HCEC 1CT (cell line): Measurements from ENCODE around the gene JHY.

Experiments
- DNase-seq: peaks from one replicate; pipeline ENCODE4 v3.0.0-alpha.2; 2017

The JHY gene

DNA sequence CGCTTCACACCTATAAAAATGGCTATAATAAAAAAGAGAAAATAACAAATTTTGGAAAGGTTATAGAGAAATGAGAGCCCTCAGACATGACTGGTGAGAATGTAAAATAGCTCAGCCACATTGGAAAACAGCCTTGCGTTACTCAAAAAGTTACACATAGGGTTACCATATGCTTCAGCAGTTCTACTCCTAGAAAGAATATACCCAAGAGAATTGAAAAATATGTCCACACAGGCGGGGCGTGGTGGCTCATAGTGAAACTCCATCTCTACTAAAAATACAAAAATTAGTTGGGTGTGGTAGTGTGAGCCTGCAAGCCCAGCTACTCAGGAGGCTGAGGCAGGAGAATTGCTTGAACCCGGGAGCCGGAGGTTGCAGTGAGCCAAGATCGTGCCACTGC, 7.6 kb upstream of the JHY start:
- DNase-seq: no peak

DNA sequence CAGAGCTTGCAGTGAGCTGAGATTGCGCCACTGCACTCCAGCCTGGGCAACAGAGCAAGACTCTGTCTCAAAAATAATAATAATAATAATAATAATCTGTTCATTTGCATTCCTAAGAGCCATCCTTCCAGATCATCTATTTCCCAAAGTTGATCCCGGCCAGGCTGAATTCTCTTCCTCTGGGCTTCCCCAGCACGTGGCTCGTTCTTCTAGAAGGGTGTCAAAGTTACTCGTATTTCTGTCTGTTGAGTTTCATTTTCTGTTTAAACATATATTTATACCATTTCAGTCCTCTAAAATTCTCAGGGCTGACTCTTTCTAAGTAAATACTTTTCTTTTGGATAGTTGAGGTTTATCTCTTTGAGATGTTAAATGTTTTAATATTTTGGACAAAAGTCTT, 4.8 kb upstream of the JHY start:
- no peak for DNase-seq

DNA sequence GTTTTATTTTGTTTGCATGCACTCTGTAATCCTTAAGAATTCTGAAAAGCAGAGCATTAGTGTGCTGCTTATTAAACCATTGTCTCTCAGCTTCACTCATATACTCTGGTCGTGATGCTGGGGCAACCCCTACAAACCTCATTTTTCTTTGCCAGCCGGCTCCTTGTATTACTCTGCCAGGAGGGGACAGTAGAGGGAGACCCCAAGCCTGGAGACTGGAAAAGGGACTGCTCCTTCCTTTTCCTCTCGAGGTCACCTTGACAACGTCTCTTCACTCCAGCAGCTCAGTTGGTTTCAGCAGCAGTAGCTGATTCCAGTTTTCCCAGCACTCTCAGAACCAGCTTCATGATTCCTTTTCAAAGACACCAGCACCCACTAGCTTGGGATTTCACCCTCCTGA, 2.8 kb upstream of the JHY start:
- DNase-seq: no peak

DNA sequence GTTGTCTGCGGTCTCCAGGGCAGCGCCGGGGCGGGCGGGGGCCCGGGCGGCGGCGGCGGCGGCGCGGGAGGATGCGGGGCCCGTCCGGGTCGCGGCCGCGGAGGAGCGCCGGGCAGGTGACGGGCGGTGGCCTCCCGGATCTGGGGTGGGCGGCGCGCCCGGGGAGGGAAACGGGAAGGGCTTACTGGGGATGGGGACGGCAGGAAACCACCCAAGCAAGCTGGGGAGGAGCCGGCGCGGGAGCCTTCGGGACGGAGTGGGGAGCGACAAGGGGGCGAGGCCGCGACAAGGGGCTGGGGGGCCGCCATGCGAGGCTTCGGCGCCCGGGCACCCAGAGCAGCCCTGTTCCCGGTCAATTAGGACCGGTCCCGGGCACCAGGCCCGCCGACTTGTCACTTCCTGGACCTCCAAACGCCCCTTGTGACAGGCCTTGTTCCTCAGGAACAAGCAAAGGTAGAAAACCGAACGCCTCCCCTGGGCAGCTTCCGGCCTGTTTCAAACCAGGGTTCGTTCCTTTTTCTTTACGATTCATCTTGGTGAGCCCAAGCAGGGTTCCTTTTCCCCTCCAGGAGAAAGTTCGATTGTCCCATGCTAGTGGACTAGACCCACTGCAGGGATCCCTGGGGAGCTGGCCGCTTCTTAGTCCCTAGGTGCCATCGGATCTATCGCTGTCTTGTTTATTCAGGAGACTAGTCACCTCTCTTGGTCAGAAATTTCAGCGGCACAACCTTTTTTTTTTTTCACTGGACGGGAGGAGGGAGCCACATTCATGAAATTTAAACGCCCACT, 492 bp downstream of the JHY start:
- peak; percentile 3 for DNase-seq

- no peak for DNase-seq
These were observed 1.1 kb downstream of the JHY start for GRCh38 chr11:122883646-122883979.

- no peak for DNase-seq
These were observed 5.6 kb downstream of the JHY start for GRCh38 chr11:122888162-122888561.

GRCh38 chr11:122893131-122893530, 10.6 kb downstream of the JHY start:
- DNase-seq: no peak

DNA sequence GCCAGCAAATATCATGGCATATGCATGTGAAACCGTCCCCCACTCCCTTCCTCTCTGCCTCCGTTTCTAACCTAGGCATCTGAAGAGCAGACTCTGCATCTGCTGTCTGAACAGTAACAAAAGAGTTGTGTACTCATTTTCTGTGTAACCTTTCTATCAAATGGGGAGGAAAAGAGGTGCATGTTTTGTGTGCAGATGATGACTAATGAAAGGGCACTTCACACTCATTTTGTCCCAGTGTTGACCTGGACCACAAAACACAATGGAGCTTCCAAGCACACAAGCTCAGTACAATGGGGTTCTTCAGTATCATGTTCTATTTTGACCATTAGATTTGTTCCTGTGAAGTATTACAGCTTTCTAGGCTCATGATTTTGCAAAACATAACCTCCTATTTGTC, 13.0 kb downstream of the JHY start:
- DNase-seq: no peak

DNA sequence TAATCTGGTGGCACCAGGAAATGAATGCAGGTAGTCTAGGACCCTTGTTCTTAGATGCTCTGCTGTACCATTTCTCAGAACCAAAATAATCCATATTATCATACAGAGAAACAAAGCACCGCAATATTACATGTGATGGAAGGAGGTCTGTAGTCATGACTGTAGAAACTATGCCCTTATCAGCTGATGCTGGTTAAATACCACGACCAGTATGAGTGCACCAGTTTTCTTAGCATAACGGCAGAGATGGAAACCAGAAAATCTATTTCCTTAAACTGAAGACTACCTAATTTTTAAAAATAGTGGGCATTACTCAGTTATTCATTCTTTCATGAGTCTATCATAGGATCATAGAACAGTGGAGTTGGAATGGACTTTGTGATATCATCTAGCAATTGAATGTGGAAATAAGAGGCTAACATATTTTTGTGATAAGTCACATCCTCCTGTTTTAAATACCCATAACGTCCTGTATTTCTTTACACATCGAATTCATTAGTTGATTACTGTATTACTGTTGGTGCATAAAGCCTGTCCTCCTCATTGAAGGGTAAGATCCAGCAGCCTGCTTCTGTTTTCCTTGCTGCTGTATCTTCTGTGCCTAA, 15.1 kb downstream of the JHY start:
- peak; percentile 81 for DNase-seq

DNA sequence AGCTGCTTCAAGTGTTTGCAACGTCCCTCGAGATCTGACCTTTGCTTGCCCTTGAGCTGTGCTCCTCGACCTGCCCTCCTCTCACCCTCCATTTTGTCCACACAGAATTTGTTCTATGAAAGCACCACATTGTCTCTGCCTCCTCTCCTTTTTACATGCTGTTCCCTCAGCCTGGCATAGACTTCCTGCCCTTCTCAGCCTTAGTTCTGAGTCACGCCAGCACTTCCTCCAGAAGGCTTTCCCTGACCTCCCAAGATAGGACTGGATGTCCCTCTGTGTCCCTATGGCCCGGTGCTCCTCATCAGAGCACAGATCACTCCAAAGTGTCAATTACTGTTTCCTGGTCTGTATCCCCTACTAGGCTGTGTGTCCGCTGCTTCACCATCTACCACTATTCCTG, 16.2 kb downstream of the JHY start:
- DNase-seq: no peak

DNA sequence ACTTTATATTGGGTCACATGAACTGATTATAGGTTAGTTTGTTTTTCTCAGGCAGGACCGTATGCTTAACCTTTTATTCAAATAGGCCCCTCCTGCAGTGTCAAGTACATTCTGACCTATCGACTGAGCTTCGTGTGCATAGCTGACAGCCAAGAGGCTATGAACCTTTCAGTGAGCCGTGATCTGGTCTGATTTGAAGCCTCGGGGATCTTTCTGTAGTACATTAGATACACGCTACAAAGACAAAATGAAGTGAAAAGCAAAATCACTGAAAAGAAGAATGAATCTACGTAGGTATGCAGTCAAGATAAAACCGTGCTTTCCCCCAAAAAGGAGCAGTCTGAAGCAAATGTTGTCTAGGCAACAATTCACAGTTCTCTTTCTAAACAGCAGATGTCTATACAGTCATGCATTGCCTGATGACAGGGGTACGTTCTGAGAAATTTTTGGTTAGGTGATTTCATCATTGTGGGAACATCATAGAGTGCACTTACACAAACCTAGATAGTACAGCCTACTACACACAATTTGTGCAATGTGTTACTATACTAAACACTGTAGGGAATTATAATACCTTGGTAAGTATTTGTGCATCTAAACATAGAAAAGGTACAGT, 18.1 kb downstream of the JHY start:
- DNase-seq: peak; percentile 49

DNA sequence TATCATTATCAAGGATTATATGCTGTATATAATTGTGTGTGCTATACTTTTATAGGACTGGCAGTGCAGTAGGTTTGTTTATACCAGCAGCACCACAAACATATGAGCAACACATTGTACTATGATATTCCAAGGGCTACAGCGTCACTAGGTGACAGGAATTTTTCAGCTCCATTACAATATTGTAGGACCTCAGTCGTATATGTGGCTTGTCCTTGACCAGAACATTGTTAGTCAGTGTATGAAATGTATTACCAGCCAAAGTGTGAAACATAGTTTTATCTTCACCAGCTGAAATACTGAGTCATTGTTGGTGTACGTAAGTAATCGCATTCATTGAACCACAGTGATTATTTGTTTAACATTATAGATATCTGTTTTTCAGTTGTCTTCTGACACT, 20.4 kb downstream of the JHY start:
- no peak for DNase-seq

DNA sequence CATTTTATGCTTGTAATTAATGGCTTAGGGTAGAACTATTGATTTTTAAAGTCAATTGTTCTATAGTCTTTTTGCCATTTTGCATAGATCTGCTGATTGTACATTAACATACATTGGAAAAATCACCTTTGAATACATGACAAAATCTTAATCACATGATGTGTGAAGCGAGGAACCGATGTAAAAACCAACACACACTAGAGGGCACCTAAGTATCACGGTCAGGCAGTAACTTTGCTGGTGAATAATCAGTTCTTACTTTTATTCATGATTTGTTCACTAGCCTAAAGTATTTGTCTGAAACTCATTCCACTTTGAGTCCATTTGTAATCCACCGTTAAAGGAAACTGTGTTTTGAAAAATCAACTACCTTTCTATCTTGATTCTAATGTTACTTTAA, 28.2 kb downstream of the JHY start:
- DNase-seq: peak; percentile 40

DNA sequence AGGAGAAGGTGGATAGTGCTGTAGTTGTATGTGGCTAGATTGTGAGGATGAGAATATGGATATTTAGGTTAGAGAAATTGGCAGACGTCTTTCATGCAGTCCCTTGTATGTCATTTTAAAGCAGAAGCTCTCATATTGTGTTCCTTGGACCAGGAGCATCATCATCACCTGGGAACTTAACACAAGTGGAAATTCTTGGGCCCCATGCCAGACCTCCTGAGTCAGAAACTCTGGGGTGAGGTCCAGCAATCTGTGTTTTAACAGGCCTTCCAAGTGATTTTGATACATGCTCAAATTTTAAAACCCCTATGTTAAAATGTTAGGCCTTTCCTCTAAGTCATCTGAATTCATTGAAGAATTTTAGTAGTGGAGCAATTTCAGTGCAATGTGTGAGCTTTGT, 34.8 kb downstream of the JHY start:
- no peak for DNase-seq

DNA sequence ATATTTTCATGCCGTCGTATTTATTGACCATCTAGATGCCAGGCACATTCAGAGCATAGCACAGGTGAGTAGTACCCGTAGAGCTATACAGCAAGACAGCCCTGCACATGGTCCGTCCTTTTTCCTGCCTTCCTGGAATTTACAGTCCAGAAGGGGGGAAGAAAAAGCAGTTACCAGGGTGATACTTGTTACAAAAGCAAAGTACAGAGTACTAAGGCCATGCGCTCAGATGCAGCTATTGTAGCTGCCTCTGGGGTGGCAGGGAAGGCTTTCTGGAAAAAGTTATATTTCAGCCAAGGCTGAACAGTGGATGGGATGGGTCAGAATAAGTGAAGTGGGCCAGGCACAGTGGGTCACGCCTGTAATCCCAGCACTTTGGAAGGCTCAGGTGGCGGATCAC, 36.2 kb downstream of the JHY start:
- DNase-seq: no peak

- no peak for DNase-seq
These were observed 38.0 kb downstream of the JHY start for GRCh38 chr11:122920579-122920978.

DNA sequence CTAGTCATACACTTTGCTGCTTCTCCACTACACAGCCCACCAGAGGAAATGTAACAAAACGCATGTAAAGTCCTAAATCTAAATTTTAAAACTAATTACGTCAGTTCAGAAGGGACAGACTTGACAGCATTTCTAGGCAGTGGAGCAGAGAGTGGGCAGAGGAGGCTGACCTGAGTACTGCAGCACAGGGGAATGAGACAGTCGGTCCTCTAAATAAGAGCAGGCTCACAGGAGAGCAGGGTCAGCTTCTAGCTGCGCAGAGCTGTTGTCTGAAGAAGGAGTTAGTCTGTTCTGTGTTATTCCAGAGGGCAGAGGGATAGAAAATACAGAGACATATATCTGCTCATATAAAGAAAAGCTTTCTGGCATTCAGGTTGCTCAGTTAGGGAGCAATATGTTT, 40.3 kb downstream of the JHY start:
- no peak for DNase-seq

- DNase-seq: no peak
These were observed 40.7 kb downstream of the JHY start for GRCh38 chr11:122923302-122923701.

DNA sequence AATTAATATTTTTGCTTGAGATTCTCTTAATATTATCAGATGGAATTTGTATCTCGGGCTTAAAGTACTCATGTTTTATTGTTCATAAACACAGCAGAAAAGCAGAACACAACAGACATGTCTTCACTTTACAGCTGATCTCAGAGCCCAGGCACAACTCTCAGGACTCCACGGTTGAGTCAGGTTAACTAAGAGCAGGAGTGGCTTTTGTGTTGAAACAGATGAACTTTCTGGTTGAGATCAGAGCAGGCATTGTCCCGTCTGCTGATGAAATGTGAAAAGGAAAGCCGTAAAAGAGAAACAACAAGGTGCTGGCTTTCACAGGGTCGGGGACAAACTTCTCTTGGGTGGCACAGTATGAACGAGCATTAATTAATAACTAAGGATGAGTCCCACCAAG, 49.0 kb downstream of the JHY start:
- DNase-seq: no peak

- no peak for DNase-seq
These were observed 50.9 kb downstream of the JHY start for GRCh38 chr11:122933416-122933815.

GRCh38 chr11:122937983-122938382, 55.4 kb downstream of the JHY start:
- DNase-seq: no peak

DNA sequence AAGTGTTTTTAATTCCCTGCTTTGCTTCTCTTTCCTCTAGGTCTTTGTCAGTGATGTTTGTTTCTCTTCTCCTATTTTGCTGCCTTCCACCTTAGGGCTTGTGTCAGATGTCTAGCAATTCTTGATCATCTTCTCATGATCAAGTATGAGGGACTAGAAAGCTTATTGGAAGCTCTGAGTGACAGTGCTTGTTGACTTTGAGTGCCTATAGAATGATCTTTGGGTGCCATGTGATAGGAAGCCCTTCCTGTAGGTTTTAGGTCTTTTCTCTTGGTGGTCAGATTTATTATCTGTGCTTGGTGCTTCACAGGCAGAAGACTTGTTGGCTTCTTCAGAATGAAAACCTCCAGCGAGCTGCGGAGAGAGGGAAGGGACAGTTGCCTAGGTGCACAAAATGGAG, 56.0 kb downstream of the JHY start:
- no peak for DNase-seq

GRCh38 chr11:122951211-122951610, 68.7 kb downstream of the JHY start:
- no peak for DNase-seq

- DNase-seq: peak; percentile 16
These were observed 71.9 kb downstream of the JHY start for GRCh38 chr11:122954455-122954854.

DNA sequence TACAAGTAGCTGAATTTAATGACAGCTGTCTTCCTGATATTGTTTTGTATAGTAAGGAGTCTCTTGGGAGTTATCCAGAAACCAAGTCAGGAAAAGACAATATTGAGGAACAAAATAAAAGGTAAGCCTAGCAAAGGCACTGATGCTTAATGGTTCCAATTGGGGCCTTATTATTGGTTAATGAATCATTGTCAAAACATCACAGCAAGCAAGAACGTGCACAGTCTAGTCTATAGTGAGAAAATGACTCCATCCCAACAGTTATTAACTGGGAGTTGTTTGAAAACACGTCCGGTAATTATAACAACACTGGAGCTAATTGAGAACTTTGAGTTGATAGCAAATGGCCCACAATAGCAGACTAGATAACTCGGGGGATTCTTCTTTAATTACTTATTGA, 81.4 kb downstream of the JHY start:
- DNase-seq: no peak
